ENCODE data around the gene RIGI. TPM values are rescaled to one million over a fixed set of nuclear protein-coding genes. Genes with fewer than 3 reads are reported as not detected.

The RIGI gene
- total RNA-seq, 2 donors from 2014 or later: 2.6 to 6.5 TPM

GRCh38 chr9:32523910-32524309, 2.1 kb downstream of the RIGI start:
- intact Hi-C loops (cut with DNase I): no loop called here
- WGBS, 2 donors: 18 to 30% methylated on average over 1 of the region's 1 CpG
- no peaks in the 10 kb centered on the region for H3K36me3 ChIP-seq (replicated peaks in 1 of 2; ENCODE audit: insufficient read depth in 1 of 2, low read depth in 2 of 2)
- TF ChIP-seq CTCF (IDR thresholded peaks at IDR 0.05): no peak
- H3K4me1 ChIP-seq: peaks cover 43% of the 10 kb centered on the region
- no peak overlapping the region for H3K4me3 ChIP-seq
- DNase-seq (no peak), ATAC-seq (no peak)
- H3K27me3 ChIP-seq: no peaks in the 10 kb centered on the region
- H3K9me3 ChIP-seq: no peaks in the 10 kb centered on the region
- H3K27ac ChIP-seq: peak overlapping the region in 1 of 4 donors; percentile 22

GRCh38 chr9:32518276-32518675, 7.7 kb downstream of the RIGI start:
- intact Hi-C loops (cut with DNase I): no loop called here
- Histone ChIP-seq H3K4me3 (no peak overlapping the region), H3K9me3 (no peaks in the 10 kb centered on the region), H3K36me3 (replicated peaks in 1 of 2; ENCODE audit: insufficient read depth in 1 of 2, low read depth in 2 of 2) (no peaks in the 10 kb centered on the region), H3K27me3 (no peaks in the 10 kb centered on the region), H3K4me1 (peaks cover 16% of the 10 kb centered on the region), H3K27ac (no peak overlapping the region)
- 86 to 100% methylated on average over 1 of the region's 1 CpG for WGBS, 2 donors
- DNase-seq: no peak
- TF ChIP-seq POLR2A (IDR thresholded peaks at IDR 0.05) (no peak), CTCF (IDR thresholded peaks at IDR 0.05) (no peak)
- ATAC-seq: no peak

- DNase-seq (no peak), ATAC-seq (no peak)
- no peaks in the 10 kb centered on the region for H3K27me3 ChIP-seq
- intact Hi-C loops (cut with DNase I): no loop called here
- no peak overlapping the region for H3K27ac ChIP-seq
- H3K4me1 ChIP-seq: no peaks in the 10 kb centered on the region
- H3K9me3 ChIP-seq: no peaks in the 10 kb centered on the region
- H3K36me3 ChIP-seq (replicated peaks in 1 of 2; ENCODE audit: insufficient read depth in 1 of 2, low read depth in 2 of 2): no peaks in the 10 kb centered on the region
- TF ChIP-seq POLR2A (IDR thresholded peaks at IDR 0.05) (no peak), CTCF (IDR thresholded peaks at IDR 0.05) (no peak)
- no peak overlapping the region for H3K4me3 ChIP-seq
These were observed 9.8 kb downstream of the RIGI start for GRCh38 chr9:32516241-32516640.

GRCh38 chr9:32508728-32509127, 17.3 kb downstream of the RIGI start:
- no peaks in the 10 kb centered on the region for H3K27me3 ChIP-seq
- TF ChIP-seq CTCF (IDR thresholded peaks at IDR 0.05) (no peak), POLR2A (IDR thresholded peaks at IDR 0.05) (no peak)
- DNase-seq (no peak), ATAC-seq (no peak)
- no peak overlapping the region for H3K27ac ChIP-seq
- no peaks in the 10 kb centered on the region for H3K9me3 ChIP-seq
- intact Hi-C loops (cut with DNase I): no loop called here
- no peaks in the 10 kb centered on the region for H3K4me1 ChIP-seq
- H3K4me3 ChIP-seq: no peak overlapping the region
- 92 to 100% methylated on average over 1 of the region's 1 CpG for WGBS, 2 donors
- H3K36me3 ChIP-seq (replicated peaks in 1 of 2; ENCODE audit: insufficient read depth in 1 of 2, low read depth in 2 of 2): no peaks in the 10 kb centered on the region

- Histone ChIP-seq H3K4me1 (no peaks in the 10 kb centered on the region), H3K27ac (no peak overlapping the region), H3K4me3 (no peak overlapping the region), H3K27me3 (no peaks in the 10 kb centered on the region), H3K9me3 (no peaks in the 10 kb centered on the region), H3K36me3 (replicated peaks in 1 of 2; ENCODE audit: insufficient read depth in 1 of 2, low read depth in 2 of 2) (peaks cover 0 to 2% of the 10 kb centered on the region in 2 donors)
- intact Hi-C loops (cut with DNase I): no loop called here
- WGBS, 2 donors: 92 to 93% methylated on average over 3 of the region's 3 CpGs
- no peak for ATAC-seq
- DNase-seq: no peak
- no peak for TF ChIP-seq POLR2A (IDR thresholded peaks at IDR 0.05)
- TF ChIP-seq CTCF (IDR thresholded peaks at IDR 0.05): no peak
These were observed 23.0 kb downstream of the RIGI start for GRCh38 chr9:32503008-32503407.

All from body of pancreas (tissue), 4 donors.